ENCODE results near the gene AMBN. TPM values are rescaled to one million over a fixed set of nuclear protein-coding genes. Genes with fewer than 3 reads are reported as not detected.

AMBN gene
- polyA plus RNA-seq, 3 donors, result not detected

- intact Hi-C loops (cut with micrococcal nuclease), result no loop called here
- H3K4me3 ChIP-seq (replicated peaks in 1 of 3; ENCODE audit: low read depth in 2 of 3, low read length in 3 of 3), result no peak overlapping the region
Observed at GRCh38 chr4:70575964-70576363, 16.1 kb upstream of the AMBN start.

GRCh38 chr4:70577220-70577927, 14.7 kb upstream of the AMBN start:
- Histone ChIP-seq H4K20me1 (ENCODE audit: insufficient read depth, low read length) (no peaks in the 10 kb centered on the region), H3K27me3 (ENCODE audit: control insufficient read depth in 2 of 2, insufficient read depth in 2 of 2, low read length in 2 of 2) (no peaks in the 10 kb centered on the region), H3K27ac (ENCODE audit: low read depth in 1 of 2, low read length in 2 of 2) (no peak overlapping the region), H3K4me2 (replicated peaks; ENCODE audit: extremely low read depth, low read length, poor library complexity, severe bottlenecking) (no peak overlapping the region), H3K79me2 (ENCODE audit: insufficient read depth, low read length) (no peaks in the 10 kb centered on the region), H2AFZ (ENCODE audit: insufficient read depth, low read depth, low read length, poor library complexity, severe bottlenecking) (no peak overlapping the region), H3K9ac (ENCODE audit: insufficient read depth, low read length, poor library complexity, severe bottlenecking) (no peak overlapping the region), H3K36me3 (replicated peaks in 1 of 2; ENCODE audit: control insufficient read depth in 1 of 2, insufficient read depth in 2 of 2, low read length in 2 of 2) (no peaks in the 10 kb centered on the region), H3K9me3 (replicated peaks in 1 of 2; ENCODE audit: control insufficient read depth in 1 of 2, insufficient read depth in 1 of 2, low read length in 2 of 2) (peaks cover 0 to 4% of the 10 kb centered on the region in 2 donors), H3K4me3 (replicated peaks in 1 of 3; ENCODE audit: low read depth in 2 of 3, low read length in 3 of 3) (no peak overlapping the region), H3K4me1 (ENCODE audit: control insufficient read depth in 1 of 2, insufficient read depth in 2 of 2, low read length in 2 of 2) (no peaks in the 10 kb centered on the region)
- no peak for DNase-seq
- Mint-ChIP-seq H3K4me3 (no peak overlapping the region), H3K36me3 (no peaks in the 10 kb centered on the region), H3K27ac (no peak overlapping the region), H3K27me3 (ENCODE audit: low read depth in 3 of 3) (no peaks in the 10 kb centered on the region), H3K9me3 (peaks cover 1 to 16% (median 6%) of the 10 kb centered on the region in 7 donors), H3K4me1 (no peaks in the 10 kb centered on the region)
- intact Hi-C loops (cut with micrococcal nuclease), result no loop called here
- no peak for TF ChIP-seq CTCF (IDR thresholded peaks at IDR 0.05)
- 91% methylated on average over 4 of the region's 6 CpGs for WGBS (ENCODE audit: insufficient coverage)

More at GRCh38 chr4:70575964-70576363, 16.1 kb upstream of the AMBN start:
- Histone ChIP-seq H4K20me1 (ENCODE audit: insufficient read depth, low read length) (no peaks in the 10 kb centered on the region), H2AFZ (ENCODE audit: insufficient read depth, low read depth, low read length, poor library complexity, severe bottlenecking) (no peak overlapping the region), H3K27ac (ENCODE audit: low read depth in 1 of 2, low read length in 2 of 2) (no peak overlapping the region), H3K9me3 (replicated peaks in 1 of 2; ENCODE audit: control insufficient read depth in 1 of 2, insufficient read depth in 1 of 2, low read length in 2 of 2) (peaks cover 0 to 14% of the 10 kb centered on the region in 2 donors), H3K4me1 (ENCODE audit: control insufficient read depth in 1 of 2, insufficient read depth in 2 of 2, low read length in 2 of 2) (no peaks in the 10 kb centered on the region), H3K79me2 (ENCODE audit: insufficient read depth, low read length) (no peaks in the 10 kb centered on the region), H3K9ac (ENCODE audit: insufficient read depth, low read length, poor library complexity, severe bottlenecking) (no peak overlapping the region), H3K36me3 (replicated peaks in 1 of 2; ENCODE audit: control insufficient read depth in 1 of 2, insufficient read depth in 2 of 2, low read length in 2 of 2) (no peaks in the 10 kb centered on the region), H3K4me2 (replicated peaks; ENCODE audit: extremely low read depth, low read length, poor library complexity, severe bottlenecking) (no peak overlapping the region), H3K27me3 (ENCODE audit: control insufficient read depth in 2 of 2, insufficient read depth in 2 of 2, low read length in 2 of 2) (no peaks in the 10 kb centered on the region)
- Mint-ChIP-seq H3K27ac (no peak overlapping the region), H3K27me3 (ENCODE audit: low read depth in 3 of 3) (no peaks in the 10 kb centered on the region), H3K4me3 (no peak overlapping the region), H3K36me3 (no peaks in the 10 kb centered on the region), H3K4me1 (no peaks in the 10 kb centered on the region), H3K9me3 (peaks cover 3 to 25% (median 8%) of the 10 kb centered on the region in 7 donors)
- TF ChIP-seq CTCF (IDR thresholded peaks at IDR 0.05), result no peak
- no peak for DNase-seq

Measured in CD14-positive monocyte (primary cell).